ENCODE results near the gene AKR1C8. TPM values are rescaled to one million over a fixed set of nuclear protein-coding genes. Genes with fewer than 3 reads are reported as not detected.

The AKR1C8 gene
- total RNA-seq, 4 donors from 2014 or later = not detected

DNA sequence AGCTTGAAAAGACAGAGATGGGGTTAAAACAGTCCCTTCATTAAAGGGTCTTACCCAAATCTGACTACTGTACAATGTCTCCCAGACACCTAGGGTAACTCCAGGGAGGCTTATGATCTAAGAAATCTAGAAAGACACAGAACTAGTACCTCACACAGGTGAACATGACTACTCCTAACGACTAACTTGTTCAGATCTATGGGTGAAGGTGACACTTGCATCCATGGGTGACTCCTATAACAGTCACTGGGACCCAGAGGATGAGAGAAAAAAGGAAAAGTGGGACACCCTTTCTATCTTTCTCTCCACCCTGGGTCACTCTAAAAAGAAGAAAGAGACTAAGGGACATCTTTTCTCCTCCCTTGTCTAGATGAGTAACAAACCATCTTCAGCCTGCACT, 19.2 kb downstream of the AKR1C8 start:
- TF ChIP-seq, protein P1, sequence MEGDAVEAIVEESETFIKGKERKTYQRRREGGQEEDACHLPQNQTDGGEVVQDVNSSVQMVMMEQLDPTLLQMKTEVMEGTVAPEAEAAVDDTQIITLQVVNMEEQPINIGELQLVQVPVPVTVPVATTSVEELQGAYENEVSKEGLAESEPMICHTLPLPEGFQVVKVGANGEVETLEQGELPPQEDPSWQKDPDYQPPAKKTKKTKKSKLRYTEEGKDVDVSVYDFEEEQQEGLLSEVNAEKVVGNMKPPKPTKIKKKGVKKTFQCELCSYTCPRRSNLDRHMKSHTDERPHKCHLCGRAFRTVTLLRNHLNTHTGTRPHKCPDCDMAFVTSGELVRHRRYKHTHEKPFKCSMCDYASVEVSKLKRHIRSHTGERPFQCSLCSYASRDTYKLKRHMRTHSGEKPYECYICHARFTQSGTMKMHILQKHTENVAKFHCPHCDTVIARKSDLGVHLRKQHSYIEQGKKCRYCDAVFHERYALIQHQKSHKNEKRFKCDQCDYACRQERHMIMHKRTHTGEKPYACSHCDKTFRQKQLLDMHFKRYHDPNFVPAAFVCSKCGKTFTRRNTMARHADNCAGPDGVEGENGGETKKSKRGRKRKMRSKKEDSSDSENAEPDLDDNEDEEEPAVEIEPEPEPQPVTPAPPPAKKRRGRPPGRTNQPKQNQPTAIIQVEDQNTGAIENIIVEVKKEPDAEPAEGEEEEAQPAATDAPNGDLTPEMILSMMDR (IDR thresholded peaks at IDR 0.05) = no peak
- no peak for TF ChIP-seq POLR2A (IDR thresholded peaks at IDR 0.05)
- no peaks in the 10 kb centered on the region for H3K36me3 ChIP-seq
- DNase-seq = no peak
- peaks cover 0 to 65% (median 26%) of the 10 kb centered on the region in 3 donors for H3K9me3 ChIP-seq
- no peaks in the 10 kb centered on the region for H3K4me1 ChIP-seq
- intact Hi-C loops (cut with DNase I) = no loop called here
- WGBS, 2 donors = 0 to 17% methylated on average over 1 of the region's 1 CpG
- H3K27me3 ChIP-seq = no peaks in the 10 kb centered on the region
- no peak overlapping the region for H3K27ac ChIP-seq
- H3K4me3 ChIP-seq = no peak overlapping the region

GRCh38 chr10:5163487-5163886, 21.5 kb downstream of the AKR1C8 start:
- no peak for DNase-seq
- H3K4me1 ChIP-seq = no peaks in the 10 kb centered on the region
- intact Hi-C loops (cut with DNase I) = no loop called here
- H3K36me3 ChIP-seq = no peaks in the 10 kb centered on the region
- WGBS, 2 donors = 66 to 86% methylated on average over 2 of the region's 2 CpGs
- no peaks in the 10 kb centered on the region for H3K27me3 ChIP-seq
- peaks cover 0 to 65% (median 26%) of the 10 kb centered on the region in 3 donors for H3K9me3 ChIP-seq
- no peak overlapping the region for H3K27ac ChIP-seq
- H3K4me3 ChIP-seq = no peak overlapping the region
- TF ChIP-seq POLR2A (IDR thresholded peaks at IDR 0.05) = no peak
- TF ChIP-seq, protein P1 (IDR thresholded peaks at IDR 0.05) = no peak

DNA sequence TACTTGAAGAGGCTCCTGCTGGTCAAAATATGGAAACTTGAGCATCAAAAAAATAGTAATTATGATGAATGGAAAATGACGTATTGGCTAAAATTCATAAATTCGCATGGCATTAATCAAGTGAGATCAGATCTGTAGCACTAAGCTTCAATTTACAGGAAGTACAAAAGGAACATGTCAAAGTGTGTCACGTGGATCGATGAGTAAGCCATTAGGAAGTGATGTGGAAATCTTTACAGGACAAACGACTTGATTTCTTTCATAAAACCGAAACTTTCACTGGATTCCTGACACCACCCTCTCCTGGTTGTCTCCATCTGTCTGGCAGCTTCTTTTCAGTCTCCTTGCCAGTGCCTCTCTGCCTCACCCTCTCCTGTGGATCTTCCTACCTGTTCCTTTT, 25.8 kb downstream of the AKR1C8 start:
- no peak for TF ChIP-seq POLR2A (IDR thresholded peaks at IDR 0.05)
- TF ChIP-seq, protein P1 (IDR thresholded peaks at IDR 0.05) = no peak
- H3K9me3 ChIP-seq = peaks cover 0 to 22% (median 7%) of the 10 kb centered on the region in 3 donors

DNA sequence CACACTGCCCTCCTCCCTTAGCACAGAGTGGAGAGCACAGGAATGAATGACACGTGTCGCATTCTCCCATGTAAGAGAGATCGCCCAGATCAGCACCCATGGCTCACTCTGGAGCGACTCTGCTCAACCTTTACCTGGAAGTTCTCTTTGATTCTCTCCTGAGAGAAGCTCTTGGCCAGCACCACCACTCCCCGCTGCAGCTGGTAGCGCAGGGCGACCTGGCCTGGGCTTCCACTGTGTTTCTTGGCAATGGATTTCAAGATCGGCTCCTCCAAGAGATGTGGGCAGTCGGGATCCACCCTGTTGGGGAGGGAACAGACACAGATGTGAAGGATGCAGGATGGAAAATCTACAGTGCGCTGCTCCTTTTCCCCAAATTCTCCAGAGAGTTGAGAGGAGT, 27.4 kb downstream of the AKR1C8 start:
- 80 to 86% methylated on average over 9 to 10 of the region's 10 CpGs for WGBS, 2 donors
- Histone ChIP-seq H3K4me3 (no peak overlapping the region), H3K27me3 (no peaks in the 10 kb centered on the region), H3K9me3 (peaks cover 0 to 8% (median 3%) of the 10 kb centered on the region in 3 donors), H3K27ac (no peak overlapping the region), H3K36me3 (no peaks in the 10 kb centered on the region), H3K4me1 (no peaks in the 10 kb centered on the region)
- DNase-seq = no peak
- intact Hi-C loops (cut with DNase I) = no loop called here
- TF ChIP-seq POLR2A (IDR thresholded peaks at IDR 0.05) = no peak
- TF ChIP-seq, protein P1 (IDR thresholded peaks at IDR 0.05) = no peak

More for the DNA sequence above, 25.8 kb downstream of the AKR1C8 start:
- DNase-seq = no peak
- WGBS, 2 donors = 48 to 50% methylated on average over 6 of the region's 6 CpGs
- no peak overlapping the region for H3K27ac ChIP-seq
- no peak overlapping the region for H3K4me3 ChIP-seq
- intact Hi-C loops (cut with DNase I) = no loop called here
- no peaks in the 10 kb centered on the region for H3K36me3 ChIP-seq
- no peaks in the 10 kb centered on the region for H3K4me1 ChIP-seq
- H3K27me3 ChIP-seq = no peaks in the 10 kb centered on the region

GRCh38 chr10:5155951-5156350, 29.0 kb downstream of the AKR1C8 start:
- Histone ChIP-seq H3K9me3 (peaks cover 0 to 1% (median 0%) of the 10 kb centered on the region in 3 donors), H3K27me3 (no peaks in the 10 kb centered on the region), H3K27ac (no peak overlapping the region), H3K4me3 (no peak overlapping the region), H3K4me1 (no peaks in the 10 kb centered on the region), H3K36me3 (no peaks in the 10 kb centered on the region)
- DNase-seq = no peak
- WGBS, 2 donors = 16 to 17% methylated on average over 1 of the region's 1 CpG
- intact Hi-C loops (cut with DNase I) = no loop called here
- TF ChIP-seq, protein P1 (IDR thresholded peaks at IDR 0.05) = no peak
- TF ChIP-seq POLR2A (IDR thresholded peaks at IDR 0.05) = no peak
